HCT116 (cell line): ENCODE results near the gene CSH2.

Experiments
- CEBPB ChIP-seq: IDR thresholded peaks from 2 replicates; pipeline ENCODE4 v1.6.1; 2012; ENCODE audit warnings: low read depth
- CTCF ChIP-seq, 3 experiments: fragments of 200-600 bp in 1 of 3; sonication (generic) in 1 of 3; IDR thresholded peaks in 2 of 3; conservative IDR thresholded peaks in 1 of 3; 2 replicates each; pipeline ENCODE4 v1.5.1; 2012 to 2017; ENCODE audit warnings: low read depth in 2 of 3, low read length in 2 of 3, antibody characterized with exemption in 1 of 3, borderline replicate concordance in 1 of 3, control low read depth in 1 of 3, mild to moderate bottlenecking in 1 of 3, mixed read lengths in 1 of 3, mixed run types in 1 of 3, moderate library complexity in 1 of 3; ENCODE audit not compliant: insufficient read depth in 1 of 3
- ELF1 ChIP-seq: IDR thresholded peaks from 2 replicates; pipeline ENCODE4 v1.6.1; 2012; ENCODE audit warnings: low read depth, borderline replicate concordance
- FOSL1 ChIP-seq: IDR thresholded peaks from 2 replicates; pipeline ENCODE4 v1.6.1; 2012; ENCODE audit warnings: low read depth
- JUND ChIP-seq: IDR thresholded peaks from 2 replicates; pipeline ENCODE4 v1.6.1; 2012
- MAX ChIP-seq: IDR thresholded peaks from 2 replicates; pipeline ENCODE4 v1.6.1; 2012
- POLR2A ChIP-seq: IDR thresholded peaks from 2 replicates; pipeline ENCODE4 v1.7.0; 2011; ENCODE audit warnings: borderline replicate concordance; ENCODE audit not compliant: insufficient read depth, insufficient read length; ENCODE audit errors: extremely low read depth
- POLR2AphosphoS5 ChIP-seq: IDR thresholded peaks from 2 replicates; pipeline ENCODE4 v1.6.1; 2011; ENCODE audit warnings: mild to moderate bottlenecking, low read depth, low read length, moderate library complexity
- RAD21 ChIP-seq: IDR thresholded peaks from 2 replicates; pipeline ENCODE4 v1.6.1; 2012; ENCODE audit warnings: low read depth, mild to moderate bottlenecking
- REST ChIP-seq: IDR thresholded peaks from 2 replicates; pipeline ENCODE4 v1.6.1; 2012; ENCODE audit warnings: low read depth
- SRF ChIP-seq: IDR thresholded peaks from 2 replicates; pipeline ENCODE4 v1.6.1; 2012; ENCODE audit warnings: low read depth
- ZBTB33 ChIP-seq: IDR thresholded peaks from 2 replicates; pipeline ENCODE4 v1.6.1; 2011; ENCODE audit warnings: mild to moderate bottlenecking, low read length, moderate library complexity; ENCODE audit not compliant: insufficient replicate concordance; ENCODE audit errors: extremely low read depth
- ZNF274 ChIP-seq: fragments of 200-500 bp; sonication (Bioruptor generic); IDR thresholded peaks from 2 replicates; pipeline ENCODE4 v1.6.1; 2014; ENCODE audit warnings: mild to moderate bottlenecking, low read depth, low read length, inconsistent platforms

- TF ChIP-seq CTCF (IDR thresholded peaks at IDR 0.05 in 2 of 3, conservative IDR thresholded peaks at IDR 0.05 in 1 of 3; ENCODE audit: borderline replicate concordance in 1 of 3, insufficient read depth in 1 of 3, low read depth in 2 of 3, low read length in 2 of 3) = no peak
- TF ChIP-seq ELF1 = no peak
- TF ChIP-seq POLR2AphosphoS5 = no peak
- no peak for TF ChIP-seq CEBPB
- no peak for TF ChIP-seq POLR2A
- TF ChIP-seq ZNF274 = no peak
- no peak for TF ChIP-seq MAX
- TF ChIP-seq FOSL1 = no peak
- no peak for TF ChIP-seq RAD21
- TF ChIP-seq JUND = no peak
- no peak for TF ChIP-seq REST
- TF ChIP-seq SRF = no peak
- TF ChIP-seq ZBTB33 = no peak
Observed at GRCh38 chr17:63828936-63829335, 44.5 kb downstream of the CSH2 start.
